ENCODE measurements around the gene ALG9.

DNA sequence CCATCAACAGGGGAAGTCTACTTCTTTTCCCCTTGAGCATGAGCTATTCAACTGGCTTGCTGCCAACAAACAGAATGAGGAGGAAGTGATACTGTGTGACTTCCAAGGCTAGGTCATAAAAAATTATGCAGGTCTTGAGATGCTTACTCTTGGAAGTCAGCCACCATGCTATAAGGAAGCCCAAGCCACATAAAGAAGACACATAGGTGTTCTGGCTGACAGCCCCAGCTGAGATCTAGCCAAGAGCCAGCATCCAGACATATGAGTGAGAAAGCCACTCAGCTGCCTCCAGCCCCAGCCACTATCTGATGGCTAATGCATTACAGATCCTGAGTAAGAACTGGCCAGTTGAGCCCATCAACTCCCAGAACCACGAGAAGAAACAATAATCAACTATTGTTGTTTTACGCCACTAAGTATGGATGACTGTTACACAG is 74.2 kb downstream of the ALG9 start:
- TF ChIP-seq POLR2A (IDR thresholded peaks at IDR 0.05) (no peak), POLR2AphosphoS5 (IDR thresholded peaks at IDR 0.05) (no peak)

Measured in breast epithelium (tissue), 3 donors.